Large intestine (tissue), 3 donors: Measurements from ENCODE around the gene TRIO. TPM values are rescaled to one million over a fixed set of nuclear protein-coding genes. Genes with fewer than 3 reads are reported as not detected.

Experiments
- DNase-seq, 2 donors: peaks; one replicate each; pipeline versions ENCODE4 v3.0.0 to v3.0.0-alpha.2; 2013
- H3K27ac ChIP-seq: one replicate; pipeline ENCODE4 v1.5.1; 2013; ENCODE audit warnings: low read length
- H3K27me3 ChIP-seq: 2 replicates; pipeline ENCODE4 v1.6.1; 2013; ENCODE audit warnings: low read length; ENCODE audit not compliant: control insufficient read depth, insufficient read depth
- H3K36me3 ChIP-seq: 2 replicates; pipeline ENCODE4 v1.6.1; 2013; ENCODE audit warnings: low read length; ENCODE audit not compliant: control insufficient read depth, insufficient read depth
- H3K4me1 ChIP-seq: one replicate; pipeline ENCODE4 v1.6.1; 2013; ENCODE audit warnings: low read length; ENCODE audit not compliant: control insufficient read depth, insufficient read depth
- H3K4me3 ChIP-seq: one replicate; pipeline ENCODE4 v1.5.1; 2013; ENCODE audit warnings: low read length
- H3K9me3 ChIP-seq: one replicate; pipeline ENCODE4 v1.6.1; 2013; ENCODE audit warnings: mild to moderate bottlenecking, low read depth, low read length, moderate library complexity; ENCODE audit not compliant: control insufficient read depth
- WGBS: methylation state at CpG from one replicate; pipeline ENCODE4 v1.1.5; 2013; ENCODE audit warnings: low lambda C conversion rate; ENCODE audit not compliant: insufficient coverage; 5-methylcytosine and 5-hydroxymethylcytosine counted together
- polyA plus RNA-seq: library from polyadenylated mRNA; unstranded; fragments of 120-200 nt; gene quantifications from one replicate; pipeline ENCODE4 v1.2.1, GENCODE V29; 2013

Gene TRIO
- polyA plus RNA-seq, 1 donor: 66.6 TPM

GRCh38 chr5:14256026-14256690 lies 113.0 kb downstream of the TRIO start:
- Histone ChIP-seq H3K27ac (no peak overlapping the region), H3K36me3 (no peaks in the 10 kb centered on the region), H3K4me3 (no peak overlapping the region), H3K27me3 (no peaks in the 10 kb centered on the region), H3K4me1 (no peaks in the 10 kb centered on the region), H3K9me3 (peaks cover 7% of the 10 kb centered on the region)
- WGBS: 50% methylated on average over 1 of the region's 5 CpGs
- DNase-seq: no peak

- H3K36me3 ChIP-seq: no peaks in the 10 kb centered on the region
- H3K4me1 ChIP-seq: no peaks in the 10 kb centered on the region
- 90% methylated on average over 1 of the region's 11 CpGs for WGBS
- H3K27me3 ChIP-seq: no peaks in the 10 kb centered on the region
- H3K9me3 ChIP-seq: peaks cover 7% of the 10 kb centered on the region
- H3K4me3 ChIP-seq: no peak overlapping the region
- DNase-seq: no peak
- no peak overlapping the region for H3K27ac ChIP-seq
Observed at GRCh38 chr5:14256756-14257393, 113.7 kb downstream of the TRIO start.

GRCh38 chr5:14257995-14258403 lies 114.9 kb downstream of the TRIO start:
- no peak for DNase-seq
- WGBS: no CpG with 5 or more reads among the region's 7 CpGs
- no peak overlapping the region for H3K4me3 ChIP-seq
- no peak overlapping the region for H3K27ac ChIP-seq
- H3K36me3 ChIP-seq: no peaks in the 10 kb centered on the region
- H3K4me1 ChIP-seq: no peaks in the 10 kb centered on the region
- no peaks in the 10 kb centered on the region for H3K27me3 ChIP-seq
- peaks cover 7% of the 10 kb centered on the region for H3K9me3 ChIP-seq

GRCh38 chr5:14258840-14259239 lies 115.7 kb downstream of the TRIO start:
- no peak overlapping the region for H3K4me3 ChIP-seq
- DNase-seq: peak in 1 of 2 donors; percentile 18
- H3K4me1 ChIP-seq: no peaks in the 10 kb centered on the region
- no peaks in the 10 kb centered on the region for H3K27me3 ChIP-seq
- WGBS: no CpG with 5 or more reads among the region's 11 CpGs
- no peak overlapping the region for H3K27ac ChIP-seq
- H3K36me3 ChIP-seq: no peaks in the 10 kb centered on the region
- H3K9me3 ChIP-seq: peaks cover 7% of the 10 kb centered on the region

- Histone ChIP-seq H3K27me3 (no peaks in the 10 kb centered on the region), H3K36me3 (no peaks in the 10 kb centered on the region), H3K4me1 (no peaks in the 10 kb centered on the region), H3K9me3 (peaks cover 3% of the 10 kb centered on the region), H3K4me3 (no peak overlapping the region), H3K27ac (no peak overlapping the region)
- no peak for DNase-seq
- WGBS: 88% methylated on average over 1 of the region's 2 CpGs
Observed at GRCh38 chr5:14260637-14261036, 117.5 kb downstream of the TRIO start.

GRCh38 chr5:14261235-14261634 lies 118.1 kb downstream of the TRIO start:
- Histone ChIP-seq H3K27ac (no peak overlapping the region), H3K4me1 (no peaks in the 10 kb centered on the region), H3K4me3 (no peak overlapping the region), H3K36me3 (no peaks in the 10 kb centered on the region), H3K9me3 (no peaks in the 10 kb centered on the region), H3K27me3 (no peaks in the 10 kb centered on the region)
- DNase-seq: no peak
- WGBS: 100% methylated on average over 1 of the region's 5 CpGs

- H3K4me3 ChIP-seq: no peak overlapping the region
- no peaks in the 10 kb centered on the region for H3K9me3 ChIP-seq
- no peak for DNase-seq
- no peaks in the 10 kb centered on the region for H3K36me3 ChIP-seq
- WGBS: 83% methylated on average over 2 of the region's 12 CpGs
- H3K27ac ChIP-seq: no peak overlapping the region
- H3K4me1 ChIP-seq: no peaks in the 10 kb centered on the region
- no peaks in the 10 kb centered on the region for H3K27me3 ChIP-seq
Observed at GRCh38 chr5:14261856-14262611, 118.9 kb downstream of the TRIO start.

- no peaks in the 10 kb centered on the region for H3K27me3 ChIP-seq
- WGBS: 100% methylated on average over 1 of the region's 1 CpG
- H3K9me3 ChIP-seq: no peaks in the 10 kb centered on the region
- H3K36me3 ChIP-seq: no peaks in the 10 kb centered on the region
- H3K4me3 ChIP-seq: no peak overlapping the region
- no peak for DNase-seq
- no peak overlapping the region for H3K27ac ChIP-seq
- H3K4me1 ChIP-seq: no peaks in the 10 kb centered on the region
Observed at GRCh38 chr5:14263113-14263512, 120.0 kb downstream of the TRIO start.

- Histone ChIP-seq H3K4me3 (no peak overlapping the region), H3K27me3 (no peaks in the 10 kb centered on the region), H3K27ac (no peak overlapping the region), H3K9me3 (no peaks in the 10 kb centered on the region), H3K36me3 (no peaks in the 10 kb centered on the region), H3K4me1 (peaks cover 5% of the 10 kb centered on the region)
- DNase-seq: no peak
- no CpG with 5 or more reads among the region's 2 CpGs for WGBS
Observed at GRCh38 chr5:14263699-14264098, 120.6 kb downstream of the TRIO start.

GRCh38 chr5:14264605-14265316 lies 121.6 kb downstream of the TRIO start:
- no peaks in the 10 kb centered on the region for H3K9me3 ChIP-seq
- peaks cover 13% of the 10 kb centered on the region for H3K4me1 ChIP-seq
- peak; percentile 93 for DNase-seq
- no peak overlapping the region for H3K4me3 ChIP-seq
- no peaks in the 10 kb centered on the region for H3K36me3 ChIP-seq
- WGBS: no CpG with 5 or more reads among the region's 26 CpGs
- H3K27me3 ChIP-seq: no peaks in the 10 kb centered on the region
- H3K27ac ChIP-seq: peak overlapping the region; percentile 14
